Measurements from ENCODE around the gene TIMP2.

TIMP2 gene

GRCh38 chr17:78962345-78962983, 37.3 kb upstream of the TIMP2 start:
- Mint-ChIP-seq H3K4me3 (no peak overlapping the region), H3K27me3 (no peaks in the 10 kb centered on the region), H3K27ac (no peak overlapping the region), H3K9me3 (no peaks in the 10 kb centered on the region), H3K4me1 (no peaks in the 10 kb centered on the region)
- ATAC-seq (no peak), DNase-seq (no peak)

- DNase-seq (no peak), ATAC-seq (no peak)
- no peaks in the 10 kb centered on the region for H3K9me3 Mint-ChIP-seq
- peaks cover 7% of the 10 kb centered on the region for H3K4me1 Mint-ChIP-seq
- no peak overlapping the region for H3K27ac Mint-ChIP-seq
- H3K4me3 Mint-ChIP-seq: no peak overlapping the region
- H3K27me3 Mint-ChIP-seq: no peaks in the 10 kb centered on the region
Measured at GRCh38 chr17:78961571-78961970, 36.4 kb upstream of the TIMP2 start.

- DNase-seq (no peak), ATAC-seq (no peak)
- H3K27ac Mint-ChIP-seq: no peak overlapping the region
- H3K9me3 Mint-ChIP-seq: no peaks in the 10 kb centered on the region
- H3K27me3 Mint-ChIP-seq: no peaks in the 10 kb centered on the region
- H3K4me3 Mint-ChIP-seq: no peak overlapping the region
- peaks cover 10% of the 10 kb centered on the region for H3K4me1 Mint-ChIP-seq
Measured at GRCh38 chr17:78960928-78961327, 35.7 kb upstream of the TIMP2 start.

GRCh38 chr17:78959803-78960202, 34.6 kb upstream of the TIMP2 start:
- no peak overlapping the region for H3K4me3 Mint-ChIP-seq
- H3K9me3 Mint-ChIP-seq: no peaks in the 10 kb centered on the region
- DNase-seq: no peak
- ATAC-seq: no peak
- peaks cover 10% of the 10 kb centered on the region for H3K4me1 Mint-ChIP-seq
- no peak overlapping the region for H3K27ac Mint-ChIP-seq
- no peaks in the 10 kb centered on the region for H3K27me3 Mint-ChIP-seq

- H3K27ac Mint-ChIP-seq: peak overlapping the region in 1 of 2 donors; percentile 92
- H3K27me3 Mint-ChIP-seq: no peaks in the 10 kb centered on the region
- no peaks in the 10 kb centered on the region for H3K9me3 Mint-ChIP-seq
- no peak overlapping the region for H3K4me3 Mint-ChIP-seq
- ATAC-seq (no peak), DNase-seq (no peak)
- peaks cover 10% of the 10 kb centered on the region for H3K4me1 Mint-ChIP-seq
Measured at GRCh38 chr17:78958641-78959127, 33.5 kb upstream of the TIMP2 start.

- H3K4me1 Mint-ChIP-seq: peaks cover 10% of the 10 kb centered on the region
- H3K27ac Mint-ChIP-seq: peak overlapping the region in 1 of 2 donors; percentile 67
- no peak overlapping the region for H3K4me3 Mint-ChIP-seq
- ATAC-seq (no peak), DNase-seq (no peak)
- H3K27me3 Mint-ChIP-seq: no peaks in the 10 kb centered on the region
- no peaks in the 10 kb centered on the region for H3K9me3 Mint-ChIP-seq
Measured at GRCh38 chr17:78957128-78957527, 31.9 kb upstream of the TIMP2 start.

- Mint-ChIP-seq H3K4me1 (peaks cover 10% of the 10 kb centered on the region), H3K9me3 (peaks cover 0 to 4% of the 10 kb centered on the region in 2 donors), H3K27ac (no peak overlapping the region), H3K4me3 (no peak overlapping the region), H3K27me3 (no peaks in the 10 kb centered on the region)
- ATAC-seq: no peak
- DNase-seq: no peak
Measured at GRCh38 chr17:78956254-78956653, 31.1 kb upstream of the TIMP2 start.

GRCh38 chr17:78954684-78955083, 29.5 kb upstream of the TIMP2 start:
- H3K4me3 Mint-ChIP-seq: no peak overlapping the region
- no peaks in the 10 kb centered on the region for H3K27me3 Mint-ChIP-seq
- H3K9me3 Mint-ChIP-seq: peaks cover 0 to 17% of the 10 kb centered on the region in 2 donors
- peaks cover 10% of the 10 kb centered on the region for H3K4me1 Mint-ChIP-seq
- H3K27ac Mint-ChIP-seq: peak overlapping the region in 1 of 2 donors; percentile 25
- ATAC-seq (no peak), DNase-seq (no peak)

- Mint-ChIP-seq H3K27me3 (no peaks in the 10 kb centered on the region), H3K27ac (no peak overlapping the region), H3K4me1 (peaks cover 10% of the 10 kb centered on the region), H3K9me3 (peaks cover 0 to 23% of the 10 kb centered on the region in 2 donors), H3K4me3 (no peak overlapping the region)
- DNase-seq (no peak), ATAC-seq (no peak)
Measured at GRCh38 chr17:78953356-78954350, 28.5 kb upstream of the TIMP2 start.

- no peaks in the 10 kb centered on the region for H3K27me3 Mint-ChIP-seq
- H3K4me1 Mint-ChIP-seq: peaks cover 10% of the 10 kb centered on the region
- ATAC-seq (no peak), DNase-seq (no peak)
- no peak overlapping the region for H3K27ac Mint-ChIP-seq
- H3K4me3 Mint-ChIP-seq: no peak overlapping the region
- peaks cover 0 to 23% of the 10 kb centered on the region in 2 donors for H3K9me3 Mint-ChIP-seq
Measured at GRCh38 chr17:78952706-78953105, 27.5 kb upstream of the TIMP2 start.

- no peak for DNase-seq
- no peak overlapping the region for H3K27ac Mint-ChIP-seq
- H3K4me1 Mint-ChIP-seq: peaks cover 8% of the 10 kb centered on the region
- no peak overlapping the region for H3K4me3 Mint-ChIP-seq
- ATAC-seq: no peak
- peaks cover 0 to 23% of the 10 kb centered on the region in 2 donors for H3K9me3 Mint-ChIP-seq
- no peaks in the 10 kb centered on the region for H3K27me3 Mint-ChIP-seq
Measured at GRCh38 chr17:78951967-78952551, 26.9 kb upstream of the TIMP2 start.

GRCh38 chr17:78950870-78951269, 25.7 kb upstream of the TIMP2 start:
- Mint-ChIP-seq H3K4me1 (no peaks in the 10 kb centered on the region), H3K4me3 (no peak overlapping the region), H3K27me3 (no peaks in the 10 kb centered on the region), H3K27ac (no peak overlapping the region), H3K9me3 (peaks cover 0 to 23% of the 10 kb centered on the region in 2 donors)
- no peak for ATAC-seq
- no peak for DNase-seq

- peaks cover 0 to 23% of the 10 kb centered on the region in 2 donors for H3K9me3 Mint-ChIP-seq
- H3K27me3 Mint-ChIP-seq: no peaks in the 10 kb centered on the region
- peaks cover 4% of the 10 kb centered on the region for H3K4me1 Mint-ChIP-seq
- H3K27ac Mint-ChIP-seq: peak overlapping the region in 1 of 2 donors; percentile 78
- H3K4me3 Mint-ChIP-seq: no peak overlapping the region
- DNase-seq (no peak), ATAC-seq (no peak)
Measured at GRCh38 chr17:78947235-78948149, 22.3 kb upstream of the TIMP2 start.

GRCh38 chr17:78946631-78947030, 21.4 kb upstream of the TIMP2 start:
- ATAC-seq (no peak), DNase-seq (no peak)
- Mint-ChIP-seq H3K4me3 (no peak overlapping the region), H3K27me3 (no peaks in the 10 kb centered on the region), H3K4me1 (peaks cover 4% of the 10 kb centered on the region), H3K9me3 (peaks cover 0 to 23% of the 10 kb centered on the region in 2 donors), H3K27ac (no peak overlapping the region)

GRCh38 chr17:78946131-78946530, 20.9 kb upstream of the TIMP2 start:
- Mint-ChIP-seq H3K4me1 (peaks cover 4% of the 10 kb centered on the region), H3K4me3 (no peak overlapping the region), H3K27me3 (no peaks in the 10 kb centered on the region), H3K9me3 (peaks cover 0 to 18% of the 10 kb centered on the region in 2 donors), H3K27ac (no peak overlapping the region)
- DNase-seq (no peak), ATAC-seq (no peak)

All from stimulated activated naive CD8-positive, alpha-beta T cell treated with anti-CD3 and anti-CD28 coated beads, Interleukin-15, amount 100 ng/mL, for 72 hours (primary cell).